Lung (tissue), 12 donors: ENCODE data around the gene CXCL16. TPM values are rescaled to one million over a fixed set of nuclear protein-coding genes. Genes with fewer than 3 reads are reported as not detected.

Source experiments
- ATAC-seq: fragments of 200-7000 bp; cut with Tn5 transposase; one replicate; pipeline ENCODE4 v1.9.1; 2020; ENCODE audit warnings: moderate number of reproducible peaks; ENCODE audit not compliant: insufficient read depth, low FRiP score
- DNase-seq, 3 donors: peaks; one replicate each; pipeline ENCODE4 v3.0.0-alpha.2; 2013 to 2017
- H3K27ac ChIP-seq, 2 donors: one replicate each; pipeline ENCODE4 v1.5.1; 2013; ENCODE audit warnings: mild to moderate bottlenecking in 2 of 2, moderate library complexity in 2 of 2, control low read depth in 1 of 2, inconsistent platforms in 1 of 2, low read depth in 1 of 2, low read length in 1 of 2
- H3K27me3 ChIP-seq, 3 donors: one replicate each; pipeline ENCODE4 v1.5.1; 2013; ENCODE audit warnings: low read length in 2 of 3; ENCODE audit not compliant: control insufficient read depth in 3 of 3, insufficient read depth in 3 of 3
- H3K36me3 ChIP-seq, 4 donors: one replicate each; pipeline ENCODE4 v1.5.1; 2013; ENCODE audit warnings: low read length in 4 of 4, mild to moderate bottlenecking in 1 of 4, moderate library complexity in 1 of 4; ENCODE audit not compliant: control insufficient read depth in 4 of 4, insufficient read depth in 4 of 4
- H3K4me1 ChIP-seq, 5 donors: one replicate each; pipeline ENCODE4 v1.5.1; 2013; ENCODE audit warnings: low read length in 5 of 5, mild to moderate bottlenecking in 2 of 5, moderate library complexity in 1 of 5; ENCODE audit not compliant: control insufficient read depth in 5 of 5, insufficient read depth in 5 of 5
- H3K4me3 ChIP-seq: one replicate; pipeline ENCODE4 v1.5.1; 2013; ENCODE audit warnings: mild to moderate bottlenecking, control low read depth, moderate library complexity
- H3K9ac ChIP-seq, 2 donors: one replicate each; pipeline ENCODE4 v1.5.1; 2013; ENCODE audit warnings: low read length in 2 of 2, control low read depth in 1 of 2; ENCODE audit not compliant: insufficient read depth in 1 of 2
- H3K9me3 ChIP-seq, 4 donors: one replicate each; pipeline ENCODE4 v1.5.1; 2013; ENCODE audit warnings: low read length in 3 of 4, mild to moderate bottlenecking in 1 of 4, moderate library complexity in 1 of 4; ENCODE audit not compliant: control insufficient read depth in 4 of 4, insufficient read depth in 3 of 4
- WGBS, 2 donors: extraction: QIAGEN DNeasy Blood & Tissue Kit; methylation state at CpG; one replicate each; pipeline ENCODE4 v1.1.7; 2013; 5-methylcytosine and 5-hydroxymethylcytosine counted together
- polyA plus RNA-seq, 2 donors: library from polyadenylated mRNA; stranded (reverse); fragments of 200-250 nt; gene quantifications; one replicate each; pipeline ENCODE4 v1.2.1, GENCODE V29; 2013
- total RNA-seq, 2 donors: library from RNA; depleted of rRNA in 1 of 2; stranded (reverse); fragments of >200 nt in 1 of 2; gene quantifications; one replicate each; pipeline ENCODE4 v1.2.1, GENCODE V29; 2014 to 2021
- TF ChIP-seq, protein P1 (sequence below): IDR thresholded peaks from 2 replicates; pipeline ENCODE4 v1.5.1; 2012; ENCODE audit warnings: mild to moderate bottlenecking; ENCODE audit errors: control extremely low read depth, extremely low read depth
- donor health status: control.
- donor health status: control.
- donor health status: Bipolar disorder and iron deficiency.
- donor health status: healthy.
- donor health status: DM: yes; HTN: yes; CAD: no.

CXCL16 gene
- total and polyA plus RNA-seq, 4 donors: 32.7 to 252 (median 111) TPM

DNA sequence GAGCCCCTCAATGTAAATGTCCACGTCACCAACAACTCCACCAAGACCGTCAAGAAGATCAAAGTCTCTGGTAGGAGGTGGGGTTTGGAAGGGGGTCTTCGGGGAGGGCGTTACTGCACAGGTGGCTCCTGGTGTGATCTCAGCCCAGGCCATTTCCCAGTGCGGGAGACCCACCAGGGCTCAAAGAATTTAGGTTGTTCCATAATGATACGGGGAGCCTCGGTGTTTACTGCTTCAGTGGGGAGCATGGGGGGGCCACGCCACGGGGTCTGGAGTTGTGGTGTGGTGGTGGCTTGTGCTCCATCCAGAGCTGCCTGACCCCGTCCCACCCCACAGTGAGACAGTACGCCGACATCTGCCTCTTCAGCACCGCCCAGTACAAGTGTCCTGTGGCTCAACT, 21.5 kb downstream of the CXCL16 start:
- TF ChIP-seq, protein P1, sequence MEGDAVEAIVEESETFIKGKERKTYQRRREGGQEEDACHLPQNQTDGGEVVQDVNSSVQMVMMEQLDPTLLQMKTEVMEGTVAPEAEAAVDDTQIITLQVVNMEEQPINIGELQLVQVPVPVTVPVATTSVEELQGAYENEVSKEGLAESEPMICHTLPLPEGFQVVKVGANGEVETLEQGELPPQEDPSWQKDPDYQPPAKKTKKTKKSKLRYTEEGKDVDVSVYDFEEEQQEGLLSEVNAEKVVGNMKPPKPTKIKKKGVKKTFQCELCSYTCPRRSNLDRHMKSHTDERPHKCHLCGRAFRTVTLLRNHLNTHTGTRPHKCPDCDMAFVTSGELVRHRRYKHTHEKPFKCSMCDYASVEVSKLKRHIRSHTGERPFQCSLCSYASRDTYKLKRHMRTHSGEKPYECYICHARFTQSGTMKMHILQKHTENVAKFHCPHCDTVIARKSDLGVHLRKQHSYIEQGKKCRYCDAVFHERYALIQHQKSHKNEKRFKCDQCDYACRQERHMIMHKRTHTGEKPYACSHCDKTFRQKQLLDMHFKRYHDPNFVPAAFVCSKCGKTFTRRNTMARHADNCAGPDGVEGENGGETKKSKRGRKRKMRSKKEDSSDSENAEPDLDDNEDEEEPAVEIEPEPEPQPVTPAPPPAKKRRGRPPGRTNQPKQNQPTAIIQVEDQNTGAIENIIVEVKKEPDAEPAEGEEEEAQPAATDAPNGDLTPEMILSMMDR: no peak
- H3K27ac ChIP-seq: no peak overlapping the region
- peaks cover 0 to 6% (median 0%) of the 10 kb centered on the region in 5 donors for H3K4me1 ChIP-seq
- 97% methylated on average over 13 of the region's 13 CpGs for WGBS, 2 donors
- H3K27me3 ChIP-seq: no peaks in the 10 kb centered on the region
- no peak overlapping the region for H3K4me3 ChIP-seq
- no peaks in the 10 kb centered on the region for H3K9me3 ChIP-seq
- no peak for DNase-seq
- no peak for ATAC-seq
- H3K36me3 ChIP-seq: peaks cover 0 to 47% (median 7%) of the 10 kb centered on the region in 4 donors
- H3K9ac ChIP-seq: no peak overlapping the region

DNA sequence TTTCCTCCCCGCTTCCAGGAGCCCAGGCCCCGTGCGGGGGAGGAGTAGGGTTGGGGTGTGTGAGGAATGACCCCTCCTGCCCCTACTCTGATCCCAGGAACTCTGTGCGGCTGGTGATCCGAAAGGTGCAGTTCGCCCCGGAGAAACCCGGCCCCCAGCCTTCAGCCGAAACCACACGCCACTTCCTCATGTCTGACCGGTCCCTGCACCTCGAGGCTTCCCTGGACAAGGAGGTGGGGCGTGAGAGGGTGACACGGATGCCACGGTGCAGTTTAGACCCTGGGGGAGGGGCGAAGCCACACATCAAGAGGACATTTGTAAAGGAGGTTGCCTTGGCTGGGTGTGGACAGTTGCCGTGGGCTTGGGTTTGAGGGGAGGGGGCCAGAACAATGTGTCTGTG, 21.9 kb downstream of the CXCL16 start:
- no peak overlapping the region for H3K27ac ChIP-seq
- peaks cover 0 to 6% (median 0%) of the 10 kb centered on the region in 5 donors for H3K4me1 ChIP-seq
- H3K9me3 ChIP-seq: no peaks in the 10 kb centered on the region
- TF ChIP-seq, protein P1: no peak
- ATAC-seq: no peak
- no peak overlapping the region for H3K4me3 ChIP-seq
- H3K36me3 ChIP-seq: peaks cover 0 to 47% (median 7%) of the 10 kb centered on the region in 4 donors
- 50 to 84% methylated on average over 17 of the region's 17 CpGs for WGBS, 2 donors
- H3K27me3 ChIP-seq: no peaks in the 10 kb centered on the region
- no peak overlapping the region for H3K9ac ChIP-seq
- DNase-seq: no peak

DNA sequence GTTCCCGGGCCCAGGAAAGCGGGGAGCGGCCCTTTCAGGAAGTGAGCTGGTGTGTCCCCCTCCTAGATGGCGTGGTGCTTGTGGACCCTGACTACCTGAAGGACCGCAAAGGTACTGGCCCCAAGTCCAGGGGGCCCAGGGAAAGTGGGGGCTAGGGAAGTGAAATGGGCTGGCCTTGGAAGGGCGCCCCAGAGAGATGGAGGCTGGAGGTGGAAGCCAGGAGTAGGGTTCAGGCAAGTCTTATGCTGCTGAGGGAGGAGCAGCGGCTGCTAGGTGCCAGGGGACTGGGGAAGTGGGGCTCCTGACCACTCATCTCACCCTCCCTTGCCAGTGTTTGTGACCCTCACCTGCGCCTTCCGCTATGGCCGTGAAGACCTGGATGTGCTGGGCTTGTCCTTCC, 23.6 kb downstream of the CXCL16 start:
- 94 to 96% methylated on average over 10 of the region's 10 CpGs for WGBS, 2 donors
- Histone ChIP-seq H3K9me3 (no peaks in the 10 kb centered on the region), H3K4me3 (no peak overlapping the region), H3K27me3 (no peaks in the 10 kb centered on the region), H3K4me1 (peaks cover 0 to 12% (median 4%) of the 10 kb centered on the region in 5 donors), H3K27ac (no peak overlapping the region), H3K9ac (no peak overlapping the region), H3K36me3 (peaks cover 0 to 47% (median 5%) of the 10 kb centered on the region in 4 donors)
- ATAC-seq (no peak), DNase-seq (no peak)
- TF ChIP-seq, protein P1: no peak
